ENCODE measurements around the gene ENDOV.

The ENDOV gene

GRCh38 chr17:80466188-80466705 lies 51.3 kb downstream of the ENDOV start:
- Histone ChIP-seq H3K27me3 (ENCODE audit: insufficient read depth, low read depth) (peaks cover 100% of the 10 kb centered on the region), H3K4me1 (ENCODE audit: low read depth, poor library complexity, severe bottlenecking) (no peaks in the 10 kb centered on the region), H3K4me3 (IDR thresholded peaks at IDR 0.05; ENCODE audit: insufficient read depth, low read depth, low read length) (no peak overlapping the region), H2AFZ (ENCODE audit: low read depth) (no peak overlapping the region), H3K9ac (no peak overlapping the region), H3K36me3 (ENCODE audit: insufficient read depth) (no peaks in the 10 kb centered on the region), H3K79me2 (ENCODE audit: insufficient read depth, low read depth) (no peaks in the 10 kb centered on the region), H3K27ac (no peak overlapping the region), H4K20me1 (ENCODE audit: insufficient read depth) (no peaks in the 10 kb centered on the region), H3K4me2 (no peak overlapping the region)
- TF ChIP-seq CTCF (conservative IDR thresholded peaks at IDR 0.05; ENCODE audit: low read depth, low read length): no peak

- Histone ChIP-seq H3K79me2 (ENCODE audit: insufficient read depth, low read depth) (no peaks in the 10 kb centered on the region), H3K4me3 (IDR thresholded peaks at IDR 0.05; ENCODE audit: insufficient read depth, low read depth, low read length) (no peak overlapping the region), H3K27me3 (ENCODE audit: insufficient read depth, low read depth) (peaks cover 100% of the 10 kb centered on the region), H2AFZ (ENCODE audit: low read depth) (no peak overlapping the region), H3K27ac (no peak overlapping the region), H4K20me1 (ENCODE audit: insufficient read depth) (no peaks in the 10 kb centered on the region), H3K4me2 (no peak overlapping the region), H3K36me3 (ENCODE audit: insufficient read depth) (no peaks in the 10 kb centered on the region), H3K4me1 (ENCODE audit: low read depth, poor library complexity, severe bottlenecking) (no peaks in the 10 kb centered on the region), H3K9ac (no peak overlapping the region)
- no peak for TF ChIP-seq CTCF (conservative IDR thresholded peaks at IDR 0.05; ENCODE audit: low read depth, low read length)
These were observed 53.3 kb downstream of the ENDOV start for GRCh38 chr17:80468242-80468641.

- Histone ChIP-seq H3K27ac (no peak overlapping the region), H3K4me1 (ENCODE audit: low read depth, poor library complexity, severe bottlenecking) (no peaks in the 10 kb centered on the region), H3K4me2 (no peak overlapping the region), H2AFZ (ENCODE audit: low read depth) (no peak overlapping the region), H3K9ac (no peak overlapping the region), H4K20me1 (ENCODE audit: insufficient read depth) (no peaks in the 10 kb centered on the region), H3K79me2 (ENCODE audit: insufficient read depth, low read depth) (no peaks in the 10 kb centered on the region), H3K4me3 (IDR thresholded peaks at IDR 0.05; ENCODE audit: insufficient read depth, low read depth, low read length) (no peak overlapping the region), H3K36me3 (ENCODE audit: insufficient read depth) (no peaks in the 10 kb centered on the region), H3K27me3 (ENCODE audit: insufficient read depth, low read depth) (peaks cover 100% of the 10 kb centered on the region)
- no peak for TF ChIP-seq CTCF (conservative IDR thresholded peaks at IDR 0.05; ENCODE audit: low read depth, low read length)
These were observed 54.0 kb downstream of the ENDOV start for GRCh38 chr17:80468781-80469493.

- Histone ChIP-seq H2AFZ (ENCODE audit: low read depth) (no peak overlapping the region), H3K27ac (no peak overlapping the region), H3K27me3 (ENCODE audit: insufficient read depth, low read depth) (peaks cover 100% of the 10 kb centered on the region), H3K4me3 (IDR thresholded peaks at IDR 0.05; ENCODE audit: insufficient read depth, low read depth, low read length) (no peak overlapping the region), H3K9ac (no peak overlapping the region), H4K20me1 (ENCODE audit: insufficient read depth) (no peaks in the 10 kb centered on the region), H3K4me2 (no peak overlapping the region), H3K4me1 (ENCODE audit: low read depth, poor library complexity, severe bottlenecking) (no peaks in the 10 kb centered on the region), H3K79me2 (ENCODE audit: insufficient read depth, low read depth) (no peaks in the 10 kb centered on the region), H3K36me3 (ENCODE audit: insufficient read depth) (no peaks in the 10 kb centered on the region)
- TF ChIP-seq CTCF (conservative IDR thresholded peaks at IDR 0.05; ENCODE audit: low read depth, low read length): no peak
These were observed 54.7 kb downstream of the ENDOV start for GRCh38 chr17:80469667-80470066.
